Parietal lobe (tissue), 2 donors: Measurements from ENCODE around the gene GJA10. TPM values are rescaled to one million over a fixed set of nuclear protein-coding genes. Genes with fewer than 3 reads are reported as not detected.

Source experiments
- small RNA-seq: library from RNA; depleted of rRNA; stranded (forward); fragments of <200 nt; gene quantifications from one replicate; pipeline ENCODE3, GENCODE V24; 2014; ENCODE audit warnings: low replicate concordance
- total RNA-seq: library from RNA; depleted of rRNA; stranded (reverse); fragments of >200 nt; gene quantifications from one replicate; pipeline ENCODE4 v1.2.3, GENCODE V29; 2014

The GJA10 gene
- total RNA-seq = not detected

DNA sequence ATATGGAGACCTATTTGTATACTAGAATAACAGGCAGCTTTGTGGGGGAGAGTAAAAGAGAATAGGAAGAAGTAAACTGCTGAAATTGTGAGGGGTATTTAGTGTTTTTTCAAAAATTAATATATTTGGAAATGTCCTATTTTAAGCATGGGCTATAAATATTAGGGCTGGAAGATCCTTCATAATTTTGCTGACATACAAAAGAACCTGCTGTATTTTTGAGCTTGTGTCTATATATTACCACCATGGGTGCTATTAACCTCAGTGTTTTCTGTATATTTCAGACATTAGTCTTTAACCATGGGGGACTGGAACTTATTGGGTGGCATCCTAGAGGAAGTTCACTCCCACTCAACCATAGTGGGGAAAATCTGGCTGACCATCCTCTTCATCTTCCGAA is at the start of gene GJA10:
TSS of gene GJA10 (plus strand) at position 301 of the 400 bp plus-strand sequence. CDS start at position 301, 0 bp downstream.

Small RNAs within 50 kb of the gene (small RNA-seq; reads per million reads assigned to genes)
- gene RF00019 = not detected

Other genes starting within 250 kb of the GJA10 start
- gene MDN1, start 74.7 kb upstream of the GJA10 start, total RNA-seq = 59.5 TPM
- 46.3 TPM for gene CASP8AP2, start 64.6 kb upstream of the GJA10 start, total RNA-seq